CD4-positive, alpha-beta T cell treated with Interferon gamma for 1 hour (primary cell): ENCODE measurements around the gene CD38.

Experiments
- DNase-seq: peaks from one replicate; pipeline ENCODE4 v3.0.0-alpha.2; 2020

The CD38 gene

DNA sequence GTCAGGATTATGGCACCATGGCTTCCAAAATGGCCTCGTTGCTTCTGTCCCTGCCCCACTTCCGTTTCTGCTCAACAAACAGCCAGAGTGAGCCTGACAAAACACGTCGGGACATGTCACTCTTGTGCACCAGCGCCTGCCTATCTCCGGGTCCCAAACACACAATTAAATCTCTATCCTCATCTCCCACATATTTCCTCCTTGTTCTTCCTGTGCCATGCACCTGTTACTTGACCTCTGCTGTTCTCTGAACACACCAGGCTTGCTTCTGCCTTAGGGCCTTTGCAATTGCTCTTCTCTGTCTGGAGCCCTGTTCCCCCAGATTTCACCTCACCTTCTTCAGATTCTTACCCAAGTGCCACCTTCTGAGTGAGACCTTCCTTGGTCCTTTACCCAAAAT is 12.7 kb upstream of the CD38 start:
- DNase-seq, result no peak

DNA sequence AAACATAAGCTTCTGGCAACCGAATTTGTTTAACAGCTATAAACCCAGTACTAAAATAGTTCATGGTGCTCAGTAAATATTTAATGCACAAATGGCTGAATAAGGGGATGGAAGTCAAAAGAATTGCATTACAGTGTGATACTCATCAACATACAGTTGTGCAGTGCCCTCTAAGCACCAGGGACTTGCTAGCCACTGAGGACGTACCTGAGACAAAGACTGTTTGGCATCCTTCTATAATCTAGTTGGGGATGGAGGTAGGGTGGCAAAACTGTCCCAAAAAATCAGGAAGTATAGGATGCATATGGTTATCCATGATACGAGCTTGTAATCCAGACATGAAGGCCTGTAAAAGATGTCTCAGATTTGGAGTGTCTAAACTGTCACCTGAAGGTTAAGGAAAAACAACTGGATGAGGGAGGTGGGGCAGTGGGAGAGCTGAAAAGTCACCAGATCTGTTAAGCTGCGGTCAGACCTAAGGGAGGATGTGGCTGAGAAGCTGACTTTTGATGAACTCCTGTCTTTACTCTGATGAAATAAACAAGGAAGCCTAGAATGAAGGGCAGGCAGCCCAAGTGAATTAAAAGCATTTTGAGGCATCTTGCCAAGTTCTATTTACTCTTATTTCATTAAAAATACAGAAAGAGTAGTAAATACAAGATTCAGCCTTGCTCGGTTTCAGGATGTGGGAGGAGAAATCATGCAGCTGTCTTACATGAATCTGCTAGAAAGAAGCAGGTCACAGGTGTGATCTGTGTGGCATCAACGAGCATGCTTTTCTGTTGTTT is 12.0 kb upstream of the CD38 start:
- no peak for DNase-seq

DNA sequence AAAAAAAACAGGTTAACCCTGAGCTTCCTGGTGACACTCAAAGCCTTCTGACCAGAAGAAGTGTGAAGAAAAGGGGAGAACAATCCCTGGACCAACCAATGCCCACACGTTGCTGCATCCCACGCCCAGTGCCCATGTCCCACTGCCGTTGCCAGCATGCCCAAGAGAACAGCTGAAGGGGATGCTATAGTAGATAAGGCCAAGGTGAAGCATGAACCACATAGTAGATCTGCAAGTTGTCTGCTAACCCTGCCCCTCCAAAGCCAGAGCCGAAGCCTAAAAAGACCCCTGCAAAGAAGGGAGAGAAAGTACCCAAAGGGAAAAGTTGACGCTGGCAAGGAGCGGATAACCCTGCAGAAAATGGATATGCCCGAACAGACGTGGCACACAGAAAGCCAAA is 11.3 kb upstream of the CD38 start:
- no peak for DNase-seq

DNA sequence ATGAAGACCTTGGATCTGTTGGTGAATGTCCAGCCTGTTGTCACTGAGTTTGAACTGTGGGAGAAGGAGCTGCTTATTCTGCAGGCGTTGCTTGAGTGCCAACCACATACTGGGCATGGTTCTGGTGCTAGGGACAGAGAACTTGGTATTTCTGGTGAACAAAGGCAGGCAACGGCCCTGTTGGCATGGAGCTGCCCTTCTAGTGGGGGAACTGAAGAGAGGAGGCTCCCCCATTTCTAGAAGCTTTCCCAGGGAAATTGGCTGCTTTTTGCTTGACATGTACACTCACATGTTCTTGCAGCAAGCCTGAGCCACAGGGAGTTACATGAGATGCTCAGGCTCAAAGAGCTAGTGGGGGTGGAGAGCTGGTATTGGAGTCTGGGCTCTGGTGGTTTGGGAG is 8.9 kb upstream of the CD38 start:
- no peak for DNase-seq

DNA sequence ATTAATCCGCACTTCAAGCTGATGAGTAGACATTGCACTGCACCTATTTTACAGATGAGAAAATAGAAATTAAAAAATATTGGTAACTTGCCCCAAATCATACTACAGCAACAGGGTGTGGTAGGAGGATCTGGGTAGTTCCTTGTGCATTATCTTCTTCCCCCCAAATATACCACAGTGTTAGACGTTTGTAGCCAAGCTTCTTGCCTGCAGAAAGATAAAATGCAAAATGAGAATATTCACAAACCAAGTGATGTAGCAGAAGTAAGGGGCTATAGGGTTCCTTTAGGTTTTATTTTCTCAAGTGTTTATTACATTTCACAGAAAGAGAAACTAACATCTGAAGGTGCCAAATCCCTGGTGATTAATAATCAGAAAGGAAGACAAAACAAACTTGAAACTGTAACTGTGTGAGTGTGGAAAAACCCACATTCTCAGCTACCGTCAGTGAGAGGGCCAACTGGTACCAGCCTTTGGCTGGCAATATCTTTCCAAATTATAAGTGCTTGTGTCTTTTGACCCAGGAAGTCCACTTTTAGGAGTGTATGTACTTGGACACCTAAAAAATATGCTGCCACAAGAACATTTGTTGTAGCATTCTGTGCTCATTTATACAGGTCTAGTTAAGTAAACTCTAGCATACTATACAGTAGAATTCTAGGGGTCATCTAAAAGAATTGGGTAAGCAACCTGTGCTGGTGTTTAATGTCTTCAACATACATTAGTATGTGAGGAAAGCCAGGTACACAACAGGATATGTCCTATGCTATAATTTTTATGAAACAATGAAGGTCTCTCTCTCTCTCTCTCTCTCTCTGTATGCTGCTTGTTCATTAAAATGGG is 6.7 kb upstream of the CD38 start:
- no peak for DNase-seq

DNA sequence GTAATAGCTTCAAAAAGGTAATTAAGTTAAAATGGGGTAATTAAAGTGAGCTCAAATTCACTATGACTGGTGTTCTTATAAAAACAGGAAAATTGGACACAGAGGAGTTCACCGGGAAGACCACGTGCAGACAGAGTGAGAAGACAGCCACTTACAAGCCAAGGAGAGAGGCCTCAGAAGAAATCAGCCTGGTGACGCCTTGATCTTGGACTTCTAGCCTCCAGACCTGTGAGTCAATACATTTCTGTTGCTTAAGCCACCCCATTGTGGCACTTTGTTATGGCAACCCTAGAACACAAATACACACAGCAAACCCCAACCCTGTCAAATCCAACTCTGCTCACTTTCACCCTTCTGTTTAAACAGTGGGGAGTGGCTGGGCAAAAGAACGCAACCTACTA is 4.1 kb upstream of the CD38 start:
- DNase-seq, result peak; percentile 16

DNA sequence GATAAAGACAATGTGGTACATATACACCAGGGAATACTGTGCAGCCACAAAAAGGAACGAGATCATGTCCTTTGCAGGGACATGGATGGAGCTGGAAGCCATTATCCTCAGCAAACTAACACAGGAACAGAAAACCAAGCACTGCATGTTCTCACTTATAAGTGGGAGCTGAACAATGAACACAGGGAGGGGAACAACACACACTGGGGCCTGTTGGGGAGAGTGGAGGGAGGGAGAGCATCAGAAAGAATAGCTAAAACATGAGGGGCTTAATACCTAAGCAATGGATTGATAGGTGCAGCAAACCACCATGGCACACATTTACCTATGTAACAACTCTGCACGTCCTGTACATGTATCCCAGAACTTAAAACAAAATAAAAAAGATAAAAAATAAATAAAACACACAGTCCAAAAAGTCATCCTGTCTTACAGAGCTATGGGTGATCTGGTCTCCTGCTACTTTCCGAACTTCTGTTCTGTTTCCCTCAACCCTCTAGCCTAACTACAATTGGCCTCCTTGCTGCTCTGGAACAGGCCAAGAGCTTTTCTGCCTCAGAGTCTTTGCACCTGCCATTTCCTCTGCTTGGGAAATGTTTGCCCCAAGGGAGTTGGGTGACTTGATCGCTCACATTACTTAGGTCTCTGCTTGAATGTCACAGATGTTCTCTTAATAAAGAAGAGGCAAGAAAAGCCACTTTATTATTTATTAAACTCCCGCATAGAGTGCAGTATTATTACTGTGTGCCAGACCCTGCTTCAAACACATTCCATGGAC is 1.1 kb upstream of the CD38 start:
- no peak for DNase-seq

DNA sequence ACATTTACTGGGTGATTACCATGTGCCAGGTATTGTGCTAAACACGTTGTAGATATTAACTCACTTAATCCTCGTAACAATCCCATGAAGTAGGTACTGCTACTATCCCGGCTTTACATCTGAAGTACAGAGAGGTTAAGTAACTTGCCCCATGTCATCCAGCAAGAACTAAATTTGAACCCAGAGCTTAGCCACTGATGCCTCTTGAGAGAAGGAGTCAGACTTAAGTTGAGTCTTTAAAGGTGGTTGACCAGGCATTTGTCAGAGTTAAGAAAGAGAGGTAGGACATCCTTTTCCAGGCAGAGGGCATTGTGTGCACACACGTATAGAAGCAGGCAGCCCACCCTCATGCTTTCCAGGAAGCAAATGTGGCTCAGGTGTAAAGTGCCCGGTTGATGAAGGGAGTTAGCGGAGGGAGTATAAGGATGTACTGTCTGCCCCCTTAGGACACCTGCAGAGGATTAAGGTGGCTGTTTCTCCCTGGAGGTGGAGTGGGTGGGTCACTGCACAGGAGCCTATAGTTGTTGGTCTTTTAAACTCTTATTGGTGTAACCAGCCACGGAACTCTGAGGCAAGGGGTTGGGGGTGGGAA is 335 bp upstream of the CD38 start:
- DNase-seq, result no peak

DNA sequence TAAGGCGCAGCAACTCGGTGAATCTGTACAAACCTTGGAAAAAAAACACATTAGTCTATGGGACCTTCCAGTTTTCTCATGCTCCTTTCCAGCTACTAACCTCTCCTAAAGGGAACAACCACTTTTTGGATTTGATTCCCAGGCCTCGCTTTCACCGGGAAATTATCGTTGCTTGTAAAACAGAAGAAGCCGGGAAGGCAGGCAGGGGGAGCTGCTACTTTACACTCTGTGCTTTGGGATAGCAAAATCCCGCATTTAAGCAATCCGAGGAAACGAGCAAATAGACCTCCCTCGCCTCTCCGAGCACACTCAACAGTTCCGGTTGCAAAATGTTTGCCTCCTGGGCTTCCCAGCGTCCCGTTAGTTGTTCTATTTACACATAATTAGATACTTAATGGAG is 1.2 kb downstream of the CD38 start:
- no peak for DNase-seq

DNA sequence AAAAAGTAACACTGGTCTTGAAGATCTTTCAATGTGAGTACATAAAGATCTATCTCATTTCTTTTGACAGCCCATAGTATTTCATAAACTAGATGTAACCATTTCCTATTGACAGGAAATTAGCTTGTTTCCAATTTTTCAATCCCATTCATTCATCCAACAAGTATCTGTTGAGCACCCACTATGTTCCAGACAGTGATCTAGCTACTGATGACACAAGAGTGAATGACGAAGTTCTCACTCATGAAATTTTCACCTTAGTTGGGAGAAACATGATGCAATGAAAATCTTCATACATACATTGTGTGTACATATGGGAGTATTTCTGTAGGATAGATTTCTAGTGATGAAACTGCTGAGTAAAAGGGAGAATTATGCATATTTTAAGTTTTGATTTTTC is 1.7 kb downstream of the CD38 start:
- DNase-seq, result no peak

DNA sequence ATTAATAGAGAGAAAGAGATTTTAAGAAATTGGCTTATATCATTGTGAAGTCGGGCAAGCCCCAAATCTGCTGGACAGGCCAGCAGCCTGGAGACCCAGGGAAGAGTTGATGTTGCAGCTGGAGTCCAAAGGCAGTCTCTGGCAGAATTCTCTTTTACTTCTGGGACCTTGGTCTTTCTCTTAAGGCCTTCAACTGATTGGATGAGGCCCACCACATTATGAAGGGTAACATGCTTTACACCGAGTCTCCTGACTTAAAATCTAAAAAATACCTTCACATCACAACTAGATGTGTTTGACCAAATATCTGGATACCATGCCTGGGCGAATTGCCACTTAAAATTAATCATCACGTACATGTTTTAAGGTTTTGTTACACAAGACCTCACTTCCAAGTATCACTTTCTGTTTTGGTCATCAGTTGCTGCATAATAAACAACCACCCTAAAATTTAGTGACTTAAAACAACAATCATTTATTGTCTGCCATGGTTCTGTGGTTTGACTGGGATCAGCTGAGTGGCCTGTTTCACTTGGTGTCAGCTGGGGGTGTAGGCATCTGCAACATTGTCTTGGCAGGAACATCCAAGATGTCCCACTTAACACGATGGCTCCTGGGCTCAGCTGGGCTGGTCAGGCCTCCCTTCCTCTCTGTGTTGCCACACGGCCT is 3.4 kb downstream of the CD38 start:
- no peak for DNase-seq

DNA sequence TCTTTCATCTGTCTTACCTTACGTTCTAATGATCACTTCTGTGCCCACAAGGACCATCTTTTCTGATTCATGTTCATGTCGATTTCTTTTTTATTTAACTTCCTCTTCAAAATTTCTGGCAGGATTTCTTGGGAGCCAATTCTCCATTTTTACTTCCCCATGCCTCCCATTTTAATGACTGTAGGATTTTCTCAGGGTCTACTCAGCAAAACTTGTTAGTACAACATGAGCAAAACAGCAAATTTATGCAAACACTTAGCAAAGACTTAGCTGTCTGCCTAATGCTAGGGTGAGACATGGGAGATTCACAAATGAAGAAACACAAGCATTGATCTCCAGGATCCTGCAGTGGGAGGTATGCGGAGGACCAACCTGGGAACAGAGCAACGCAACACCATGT is 5.5 kb downstream of the CD38 start:
- DNase-seq, result no peak

DNA sequence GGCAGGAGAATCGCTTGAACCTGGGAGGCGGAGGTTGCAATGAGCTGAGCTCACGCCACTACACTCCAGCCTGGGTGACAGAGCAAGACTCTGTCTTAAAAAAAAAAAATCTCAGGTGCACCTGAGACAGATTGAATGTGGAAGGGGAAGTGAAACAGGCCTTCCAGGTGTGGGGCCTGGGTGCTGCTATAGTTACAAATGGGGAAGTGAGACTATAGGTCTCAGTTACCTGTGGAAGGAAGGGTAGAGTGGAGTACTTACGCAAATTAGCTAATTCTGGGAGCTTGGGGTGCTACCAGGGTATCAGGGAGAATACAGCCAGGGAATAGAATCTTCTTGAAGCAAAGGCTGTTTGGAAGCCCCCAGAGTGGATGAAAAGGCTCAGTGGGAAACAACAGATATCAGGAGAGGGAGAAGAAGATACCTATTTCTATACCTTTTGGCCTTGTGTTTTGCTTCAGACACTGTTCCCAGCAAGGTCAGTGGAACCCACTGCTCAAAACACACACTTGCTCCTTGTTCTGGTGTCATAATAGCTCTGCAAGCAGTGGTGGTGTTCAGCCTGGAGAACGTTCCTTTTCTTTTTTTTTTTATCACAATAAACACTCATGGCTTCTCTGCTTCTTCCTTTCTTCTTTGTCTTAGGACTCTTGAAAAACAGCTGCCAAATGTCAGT is 7.0 kb downstream of the CD38 start:
- peak; percentile 64 for DNase-seq

DNA sequence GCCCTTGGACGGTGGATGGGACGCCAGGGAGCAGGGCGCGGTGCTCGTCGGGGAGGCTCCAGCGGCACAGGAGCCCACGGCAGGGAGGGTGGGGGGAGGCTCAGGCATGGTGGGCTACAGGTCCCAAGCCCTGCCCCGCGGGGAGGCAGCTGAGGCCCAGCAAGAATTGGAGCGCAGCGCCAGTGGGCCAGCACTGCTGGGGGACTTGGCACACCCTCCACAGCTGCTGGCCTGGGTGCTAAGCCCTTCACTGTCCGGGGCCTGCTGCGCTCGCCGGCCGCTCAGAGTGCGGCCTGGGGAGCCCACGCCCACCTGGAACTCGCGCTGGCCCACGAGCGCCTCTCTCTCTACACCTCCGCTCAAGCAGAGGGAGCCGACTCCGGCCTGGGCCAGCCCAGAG is 8.6 kb downstream of the CD38 start:
- no peak for DNase-seq

DNA sequence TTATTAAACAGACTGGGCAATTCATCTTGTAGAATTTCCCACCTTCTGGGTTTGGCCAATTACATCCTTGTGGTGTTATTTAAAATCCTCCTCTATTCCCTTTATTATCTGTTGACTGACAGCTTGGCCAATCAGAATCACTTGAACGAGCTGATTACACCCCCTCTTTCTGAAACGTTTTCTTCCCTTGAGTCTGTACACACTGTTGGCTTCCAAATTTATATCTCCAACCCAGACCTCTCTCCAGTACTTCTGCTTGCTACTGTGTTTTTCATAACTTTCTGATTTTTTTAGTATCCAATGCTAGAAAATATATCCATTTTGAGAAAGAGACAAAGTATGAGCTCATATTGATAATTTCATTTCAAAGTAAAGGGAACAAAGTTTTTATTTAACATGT is 14.8 kb downstream of the CD38 start:
- no peak for DNase-seq

DNA sequence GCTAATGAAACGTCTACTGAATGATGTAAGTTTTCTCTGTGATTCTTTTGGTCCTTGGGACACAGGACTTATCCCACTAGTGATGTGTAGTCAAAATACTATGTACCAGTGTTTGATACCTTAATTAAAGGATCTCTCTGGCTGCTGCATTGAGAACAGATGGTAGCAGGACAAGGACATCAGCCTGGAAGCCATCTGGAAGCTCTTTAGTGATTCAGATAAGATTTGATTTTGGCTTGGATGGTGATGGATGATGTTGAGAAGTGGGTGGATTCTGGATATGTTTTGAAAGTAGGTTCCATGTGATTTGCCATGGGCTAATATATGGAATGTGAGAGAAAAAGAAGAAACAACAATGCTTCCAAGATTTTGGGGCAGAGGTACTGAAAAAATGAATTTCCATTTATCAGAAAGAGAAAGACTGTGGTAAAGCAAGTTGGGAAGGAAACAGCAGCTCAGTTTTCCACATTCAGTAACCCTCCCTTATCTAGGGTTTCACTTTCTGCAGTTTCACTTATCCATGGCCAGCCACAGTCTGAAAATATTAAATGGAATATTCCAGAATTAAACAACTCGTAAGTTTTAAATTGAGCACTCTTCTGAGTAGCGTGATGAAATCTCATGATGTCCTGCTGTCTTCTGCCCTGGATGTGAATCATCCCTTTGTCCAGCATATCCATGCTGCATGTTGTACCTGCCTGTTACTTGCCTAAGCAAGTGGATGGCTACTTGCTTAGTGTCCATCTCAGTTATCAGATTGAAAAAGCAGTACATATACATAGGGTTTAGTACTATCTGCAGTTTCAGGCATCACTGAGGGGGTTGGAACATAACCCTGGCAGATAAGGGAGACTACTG is 15.6 kb downstream of the CD38 start:
- no peak for DNase-seq

DNA sequence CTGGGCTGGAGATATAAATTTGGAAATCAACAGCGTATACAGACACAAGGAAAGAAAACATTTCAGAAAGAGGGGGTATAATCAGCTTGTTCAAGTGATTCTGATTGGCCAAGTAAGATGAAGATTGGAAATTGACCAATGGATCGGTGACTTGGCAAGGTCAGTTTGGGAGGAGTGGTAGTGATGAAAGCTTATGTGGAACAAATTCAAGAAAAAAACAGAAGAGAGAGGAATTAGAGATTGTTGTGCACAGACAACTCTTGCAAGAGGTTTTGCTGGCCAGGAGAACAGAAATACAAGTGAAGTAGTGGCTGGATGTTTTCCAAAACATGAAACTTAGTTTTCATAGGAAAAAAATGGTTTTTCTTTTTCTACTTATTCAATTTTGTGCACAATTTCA is 16.3 kb downstream of the CD38 start:
- no peak for DNase-seq

DNA sequence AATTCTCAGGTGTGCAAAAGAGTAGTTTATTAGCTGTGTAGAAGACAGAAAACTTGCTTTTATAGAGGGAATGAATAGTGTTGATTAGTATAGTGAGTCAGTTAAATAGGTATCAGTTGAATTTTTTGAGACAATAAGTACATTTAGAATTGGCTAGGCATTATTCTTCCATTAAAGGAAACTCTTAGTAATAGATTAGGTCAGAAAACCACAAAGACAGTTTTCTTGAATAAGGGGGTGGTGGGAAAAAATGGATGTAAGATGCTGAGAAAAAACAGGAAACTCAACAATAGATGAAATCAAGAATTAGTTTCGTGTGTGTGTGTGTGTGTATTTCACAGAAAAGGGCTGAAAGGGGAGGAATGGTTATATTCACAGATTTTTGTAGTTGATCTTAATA is 16.8 kb downstream of the CD38 start:
- DNase-seq, result no peak

DNA sequence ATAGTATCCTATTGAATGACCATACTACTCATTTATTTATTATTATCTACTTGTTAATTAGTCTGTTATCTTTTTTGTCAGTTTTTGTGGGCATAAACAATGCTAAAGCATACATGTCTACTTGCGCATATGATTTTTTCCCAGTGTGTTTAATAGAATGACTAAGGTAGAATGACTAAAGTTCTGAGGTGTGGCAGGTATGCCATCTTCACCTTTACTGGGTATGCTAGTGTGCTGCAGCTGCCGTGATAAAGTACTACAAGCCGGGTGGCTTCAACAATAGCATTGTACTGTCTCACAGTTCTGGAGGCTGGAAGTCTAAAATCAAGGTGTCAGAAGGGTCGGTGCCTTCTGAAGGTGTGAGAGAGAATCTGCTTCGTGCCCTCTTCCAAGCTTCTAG is 19.2 kb downstream of the CD38 start:
- no peak for DNase-seq

DNA sequence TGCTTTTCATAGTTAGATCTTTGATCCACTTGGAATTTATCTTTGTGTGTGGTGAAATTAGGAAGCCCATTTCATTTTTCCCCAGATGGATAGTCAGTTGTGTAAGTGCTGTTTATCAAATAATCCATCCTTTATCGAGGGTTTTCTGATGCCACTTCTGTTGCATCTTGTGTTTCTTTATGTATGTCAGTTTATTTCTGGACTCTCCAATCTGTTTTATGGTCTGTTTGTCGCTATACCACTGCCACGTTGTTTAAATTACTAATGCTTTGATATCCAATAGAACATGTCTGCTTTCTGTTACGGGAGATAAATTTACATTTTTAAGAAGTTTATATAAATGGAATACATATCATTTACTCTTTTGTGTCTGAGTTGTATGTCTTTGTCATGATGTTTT is 21.0 kb downstream of the CD38 start:
- no peak for DNase-seq

DNA sequence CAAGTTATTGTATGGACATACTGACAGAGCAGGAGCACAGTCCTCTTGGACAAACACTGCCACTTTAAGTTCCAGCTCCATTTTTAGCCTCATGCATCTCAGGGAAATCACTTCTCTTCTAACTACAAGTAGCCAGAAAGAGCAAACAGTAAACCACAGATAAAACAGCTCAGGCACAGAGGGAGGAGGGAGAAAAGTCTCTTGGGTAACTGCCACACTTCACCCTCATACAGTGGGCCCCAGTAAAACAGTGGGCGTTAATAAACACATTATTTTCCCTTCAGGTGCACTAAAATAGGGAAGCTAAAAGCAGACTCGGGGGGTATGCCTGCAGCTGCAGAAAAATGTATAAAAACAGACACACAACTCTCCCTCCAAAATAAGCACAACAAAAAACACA is 21.6 kb downstream of the CD38 start:
- DNase-seq, result no peak
